A673 (cell line): ENCODE measurements around the gene CNNM1.

Source experiments
- EZH2 ChIP-seq: fragments of 200-600 bp; sonication (generic); IDR thresholded peaks from 2 replicates; pipeline ENCODE4 v1.6.1; 2017; ENCODE audit warnings: borderline replicate concordance, low read depth, mild to moderate bottlenecking, mixed read lengths, antibody characterized with exemption, low read length; ENCODE audit not compliant: poor library complexity, severe bottlenecking
- TF ChIP-seq, protein P1 (sequence below): fragments of 300-800, 200-600 bp; sonication (generic); conservative IDR thresholded peaks from 2 replicates; pipeline ENCODE4 v1.5.1; 2017; ENCODE audit warnings: low read depth, mild to moderate bottlenecking, antibody characterized with exemption, low read length, moderate library complexity, mixed read lengths

- TF ChIP-seq, protein P1, sequence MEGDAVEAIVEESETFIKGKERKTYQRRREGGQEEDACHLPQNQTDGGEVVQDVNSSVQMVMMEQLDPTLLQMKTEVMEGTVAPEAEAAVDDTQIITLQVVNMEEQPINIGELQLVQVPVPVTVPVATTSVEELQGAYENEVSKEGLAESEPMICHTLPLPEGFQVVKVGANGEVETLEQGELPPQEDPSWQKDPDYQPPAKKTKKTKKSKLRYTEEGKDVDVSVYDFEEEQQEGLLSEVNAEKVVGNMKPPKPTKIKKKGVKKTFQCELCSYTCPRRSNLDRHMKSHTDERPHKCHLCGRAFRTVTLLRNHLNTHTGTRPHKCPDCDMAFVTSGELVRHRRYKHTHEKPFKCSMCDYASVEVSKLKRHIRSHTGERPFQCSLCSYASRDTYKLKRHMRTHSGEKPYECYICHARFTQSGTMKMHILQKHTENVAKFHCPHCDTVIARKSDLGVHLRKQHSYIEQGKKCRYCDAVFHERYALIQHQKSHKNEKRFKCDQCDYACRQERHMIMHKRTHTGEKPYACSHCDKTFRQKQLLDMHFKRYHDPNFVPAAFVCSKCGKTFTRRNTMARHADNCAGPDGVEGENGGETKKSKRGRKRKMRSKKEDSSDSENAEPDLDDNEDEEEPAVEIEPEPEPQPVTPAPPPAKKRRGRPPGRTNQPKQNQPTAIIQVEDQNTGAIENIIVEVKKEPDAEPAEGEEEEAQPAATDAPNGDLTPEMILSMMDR: no peak
- no peak for TF ChIP-seq EZH2
Measured at GRCh38 chr10:99303899-99304861, 25.0 kb upstream of the CNNM1 start.
